Loucy (cell line): ENCODE data around the gene PCGF6.

Experiments
- CTCF ChIP-seq: fragments of 200-600 bp; sonication (generic); conservative IDR thresholded peaks from 2 replicates; pipeline ENCODE4 v1.5.1; 2014; ENCODE audit warnings: mild to moderate bottlenecking, antibody characterized with exemption, low read length
- EZH2phosphoT487 ChIP-seq: fragments of 200-600 bp; IDR thresholded peaks from 2 replicates; pipeline ENCODE4 v1.6.1; 2018; ENCODE audit warnings: antibody characterized with exemption, mild to moderate bottlenecking, moderate library complexity, borderline replicate concordance

GRCh38 chr10:103287992-103288391, 62.9 kb downstream of the PCGF6 start:
- TF ChIP-seq CTCF (no peak), EZH2phosphoT487 (no peak)
